HepG2 (cell line): ENCODE measurements around the gene GLIS2. TPM values are rescaled to one million over a fixed set of nuclear protein-coding genes. Genes with fewer than 3 reads are reported as not detected.

Source experiments
- ATAC-seq: fragments of 200-7000 bp; cut with Tn5 transposase; 3 replicates; pipeline ENCODE4 v1.9.1; 2020; ENCODE audit warnings: mild to moderate bottlenecking, moderate library complexity
- BruUV-seq: library from RNA; stranded (reverse); fragments of 400-500 nt; replicated peaks from 2 replicates; lab custom pipeline; 2021; lab: Mats Ljungman, UMichigan
- CTCF ChIA-PET: fragments of 300-600 bp; formaldehyde crosslinking; extraction: SDS; loops from one replicate; lab custom pipeline; 2021; ENCODE audit warnings: low total read pairs, inconsistent platforms, low intra/inter-chr PET ratio; lab: Yijun Ruan, JAX
- POLR2A ChIA-PET: fragments of 350-600 bp; sonication (Branson Sonifier 250); formaldehyde crosslinking; loops from one replicate; lab custom pipeline; 2020; ENCODE audit warnings: antibody characterized with exemption, inconsistent platforms; lab: Yijun Ruan, JAX
- DNase-seq: peaks from one replicate; pipeline ENCODE4 v3.0.0-alpha.2; 2015; ENCODE audit warnings: low spot score
- FAIRE-seq: peaks from 3 replicates; lab custom pipeline; 2011; peaks lifted over from hg19 to GRCh38; lab: Jason Lieb, UNC
- H2AFZ ChIP-seq: one replicate; pipeline ENCODE4 v1.6.1; 2011; ENCODE audit warnings: low read length, inconsistent platforms
- H3K27ac ChIP-seq: fragments of 300-600 bp; 3 replicates; pipeline ENCODE4 v1.8.0; 2011; ENCODE audit warnings: mixed run types, mild to moderate bottlenecking, mixed read lengths, low read length, inconsistent platforms; ENCODE audit not compliant: insufficient read depth; ENCODE audit errors: extremely low read length
- H3K27me3 ChIP-seq, 2 experiments: fragments of 200-600 bp in 1 of 2; 2 replicates in 1 of 2; 3 replicates in 1 of 2; pipeline versions ENCODE4 v1.6.0 to v1.8.0; 2011; ENCODE audit warnings: low read length in 2 of 2, mild to moderate bottlenecking in 2 of 2, moderate library complexity in 2 of 2, inconsistent platforms in 1 of 2; ENCODE audit not compliant: insufficient read depth in 2 of 2, control insufficient read depth in 1 of 2
- H3K36me3 ChIP-seq, 2 experiments: fragments of 200-600 bp in 1 of 2; replicated peaks in 1 of 2; 2 replicates in 1 of 2; 3 replicates in 1 of 2; pipeline versions ENCODE4 v1.5.1 to v1.8.0; 2011; ENCODE audit warnings: low read length in 2 of 2, inconsistent platforms in 1 of 2; ENCODE audit not compliant: insufficient read depth in 2 of 2, control insufficient read depth in 1 of 2
- H3K4me1 ChIP-seq: 2 replicates; pipeline ENCODE4 v1.5.1; 2012; ENCODE audit warnings: low read length, inconsistent platforms; ENCODE audit not compliant: insufficient read depth
- H3K4me2 ChIP-seq: 2 replicates; pipeline ENCODE4 v1.6.0; 2011; ENCODE audit warnings: low read depth, low read length, inconsistent platforms
- H3K4me3 ChIP-seq, 3 experiments: fragments of 200-600 bp in 1 of 3; sonication (generic), shearing (Covaris generic) in 1 of 3; replicated peaks in 1 of 3; 2 replicates each; pipeline ENCODE4 v1.5.1; 2011 to 2016; ENCODE audit warnings: low read length in 3 of 3, inconsistent platforms in 2 of 3, low read depth in 2 of 3, mild to moderate bottlenecking in 2 of 3, control low read depth in 1 of 3, mixed read lengths in 1 of 3; ENCODE audit not compliant: insufficient read depth in 1 of 3
- H3K79me2 ChIP-seq: one replicate; pipeline ENCODE4 v1.6.1; 2011; ENCODE audit warnings: low read length, inconsistent platforms; ENCODE audit not compliant: insufficient read depth
- H3K9ac ChIP-seq: 2 replicates; pipeline ENCODE4 v1.6.0; 2011; ENCODE audit warnings: mild to moderate bottlenecking, low read depth, low read length, inconsistent platforms; ENCODE audit not compliant: insufficient read depth
- H3K9me3 ChIP-seq: 2 replicates; pipeline ENCODE4 v1.5.1; 2012; ENCODE audit warnings: mild to moderate bottlenecking, low read length
- H4K20me1 ChIP-seq: 2 replicates; pipeline ENCODE4 v1.6.0; 2011; ENCODE audit warnings: inconsistent platforms, mild to moderate bottlenecking, low read length, moderate library complexity; ENCODE audit not compliant: insufficient read depth
- DBP ChIP-seq: sonication (generic); formaldehyde crosslinking; IDR thresholded peaks from 2 replicates; pipeline ENCODE4 v1.4.0; 2020; ENCODE audit warnings: missing genetic modification reagents; ENCODE audit errors: not compliant biosample characterization
- GRHL1 ChIP-seq: sonication (generic); formaldehyde crosslinking; conservative IDR thresholded peaks from 2 replicates; pipeline ENCODE4 v1.8.0; 2022; ENCODE audit warnings: missing genetic modification reagents
- HMGXB3 ChIP-seq: sonication (generic); formaldehyde crosslinking; IDR thresholded peaks from 2 replicates; pipeline ENCODE4 v1.4.0; 2020; ENCODE audit warnings: missing genetic modification reagents, borderline replicate concordance
- HNF4G ChIP-seq, 2 experiments: sonication (generic) in 1 of 2; formaldehyde crosslinking in 1 of 2; IDR thresholded peaks; 2 replicates each; pipeline versions ENCODE4 v1.4.0 to v1.6.1; 2011 to 2020; ENCODE audit warnings: borderline replicate concordance in 2 of 2, low read depth in 2 of 2, mild to moderate bottlenecking in 2 of 2, low read length in 1 of 2, missing genetic modification reagents in 1 of 2, moderate library complexity in 1 of 2
- PPARG ChIP-seq: conservative IDR thresholded peaks from 2 replicates; pipeline ENCODE4 v1.6.1; 2016; ENCODE audit warnings: missing biosample characterization, missing genetic modification reagents
- RORA ChIP-seq: sonication (generic); formaldehyde crosslinking; IDR thresholded peaks from 2 replicates; pipeline ENCODE4 v1.5.0; 2020; ENCODE audit warnings: mild to moderate bottlenecking, missing genetic modification reagents, moderate library complexity
- ZFAT ChIP-seq: sonication (generic); formaldehyde crosslinking; conservative IDR thresholded peaks from 2 replicates; pipeline ENCODE4 v1.8.1; 2023; ENCODE audit warnings: missing genetic modification reagents, inconsistent platforms
- ZFY ChIP-seq: sonication (generic); formaldehyde crosslinking; IDR thresholded peaks from 2 replicates; pipeline ENCODE4 v1.4.0; 2020; ENCODE audit warnings: missing genetic modification reagents
- ZNF574 ChIP-seq: sonication (generic); formaldehyde crosslinking; IDR thresholded peaks from 2 replicates; pipeline ENCODE4 v1.4.0; 2020; ENCODE audit warnings: missing genetic modification reagents
- WGBS: methylation state at CpG from one replicate; pipeline ENCODE4 v1.1.6; 2017; ENCODE audit warnings: low lambda C conversion rate; 5-methylcytosine and 5-hydroxymethylcytosine counted together
- in situ Hi-C: cut with HindIII; loops from 2 replicates; pipeline ENCODE4 v1.10.0; 2017; ENCODE audit warnings: low pct_unique_long_range_greater_than_20kb; ENCODE audit not compliant: extremely low pct_ligation_motif_present
- intact Hi-C: fragments of 100-400 bp; cut with micrococcal nuclease; formaldehyde crosslinking; loops from one replicate; pipeline ENCODE4 v1.10.0; 2022; ENCODE audit not compliant: unreplicated experiment
- polyA plus RNA-seq, 8 experiments: library from polyadenylated mRNA; depleted of rRNA in 3 of 8; stranded (reverse) in 7 of 8; unstranded in 1 of 8; fragments of >200 nt; fragmentation: Illumina TruSeq in 4 of 8; extraction: Trizol in 4 of 8; gene quantifications; 2 replicates each; pipeline versions ENCODE4 v1.2.1 to v1.2.3, GENCODE V29; 2011 to 2016; ENCODE audit warnings: low read depth in 4 of 8, missing spikeins in 1 of 8, mixed read lengths in 1 of 8; ENCODE audit not compliant: insufficient read depth in 1 of 8
- total RNA-seq, 5 experiments: library from RNA; depleted of rRNA; stranded (reverse); fragments of >200 nt; fragmentation: Illumina TruSeq; extraction: Trizol; gene quantifications; 2 replicates each; pipeline ENCODE4 v1.2.3, GENCODE V29; 2016; ENCODE audit warnings: low read depth in 1 of 5

Gene GLIS2
- total and polyA plus RNA-seq, 2 of the 13 experiments (the other 11 are each of a cell fraction or from before 2014, with no cell fraction given) = 0.28 to 0.29 TPM

- Histone ChIP-seq H3K9me3 (no peaks in the 10 kb centered on the region), H3K79me2 (peaks cover 11% of the 10 kb centered on the region), H3K27me3 (no peaks in the 10 kb centered on the region; a peak in 2 of 5 replicates), H3K9ac (no peak overlapping the region), H3K4me1 (peaks cover 35% of the 10 kb centered on the region), H3K27ac (no peak overlapping the region), H3K4me2 (no peak overlapping the region), H3K4me3 (no peak overlapping the region), H2AFZ (no peak overlapping the region), H4K20me1 (no peaks in the 10 kb centered on the region), H3K36me3 (no peaks in the 10 kb centered on the region)
- POLR2A ChIA-PET = no interaction called here
- DNase-seq (no peak), ATAC-seq (no peak), FAIRE-seq (no peak)
- BruUV-seq = no TSS peak
- in situ Hi-C loops (loop anchor here (5.0 kb wide), 1 partner anchor 33 kb away; no protein-coding TSS in a partner anchor), intact Hi-C loops (no loop called here)
- 95% methylated on average over 17 of the region's 20 CpGs for WGBS
- CTCF ChIA-PET = no interaction called here
- no peak for TF ChIP-seq ZFAT (CRISPR knock-in tag)
- no peak for TF ChIP-seq HNF4G (IDR thresholded peaks at IDR 0.05; ENCODE audit: borderline replicate concordance, low read depth, low read length)
- no peak for TF ChIP-seq HNF4G (CRISPR knock-in tag; IDR thresholded peaks at IDR 0.05; ENCODE audit: borderline replicate concordance, low read depth)
- no peak for TF ChIP-seq GRHL1 (CRISPR knock-in tag)
- no peak for TF ChIP-seq HMGXB3 (CRISPR knock-in tag)
- TF ChIP-seq PPARG = no peak
- TF ChIP-seq DBP = no peak
- no peak for TF ChIP-seq RORA
- no peak for TF ChIP-seq ZFY
- TF ChIP-seq ZNF574 (CRISPR knock-in tag) = no peak
These were observed 38.9 kb downstream of the GLIS2 start for GRCh38 chr16:4354512-4355409.
